Heart right ventricle (tissue), 16 donors: Measurements from ENCODE around the gene ABCB11. TPM values are rescaled to one million over a fixed set of nuclear protein-coding genes. Genes with fewer than 3 reads are reported as not detected.

Source experiments
- ATAC-seq, 8 donors: fragments of 200-7000 bp; cut with Tn5 transposase; one replicate each; pipeline ENCODE4 v1.9.1; 2020; ENCODE audit warnings: mild to moderate bottlenecking in 8 of 8, moderate library complexity in 8 of 8, moderate number of reproducible peaks in 1 of 8
- DNase-seq, 2 donors: peaks; one replicate each; pipeline ENCODE4 v3.0.0-alpha.2; 2020
- H3K27ac ChIP-seq, 10 donors: fragments of 200-600 bp; sonication (generic) in 2 of 10; one replicate each; pipeline versions ENCODE4 v1.5.0 to v1.8.0; 2020 to 2022; ENCODE audit warnings: mild to moderate bottlenecking in 3 of 10
- H3K27me3 ChIP-seq, 7 donors: fragments of 200-600 bp; one replicate each; pipeline ENCODE4 v1.8.0; 2021 to 2022; ENCODE audit warnings: mild to moderate bottlenecking in 2 of 7
- H3K36me3 ChIP-seq, 9 donors: fragments of 200-600 bp; sonication (generic) in 1 of 9; one replicate each; pipeline versions ENCODE4 v1.5.0 to v1.8.0; 2020 to 2022; ENCODE audit warnings: mild to moderate bottlenecking in 2 of 9
- H3K4me1 ChIP-seq, 9 donors: fragments of 200-600 bp; sonication (generic) in 1 of 9; one replicate each; pipeline versions ENCODE4 v1.5.0 to v1.8.0; 2020 to 2022; ENCODE audit warnings: mild to moderate bottlenecking in 4 of 9
- H3K4me3 ChIP-seq, 10 donors: fragments of 200-600 bp; sonication (generic) in 2 of 10; one replicate each; pipeline versions ENCODE4 v1.5.0 to v1.8.0; 2020 to 2022; ENCODE audit warnings: mild to moderate bottlenecking in 7 of 10, moderate library complexity in 2 of 10
- H3K9me3 ChIP-seq, 11 donors: fragments of 200-600 bp in 10 of 11; sonication (generic) in 2 of 11; one replicate each; pipeline versions ENCODE4 v1.5.0 to v1.8.0; 2013 to 2022; ENCODE audit warnings: mild to moderate bottlenecking in 2 of 11, control low read depth in 1 of 11, moderate library complexity in 1 of 11
- WGBS, 2 donors: extraction: QIAGEN DNeasy Blood & Tissue Kit; methylation state at CpG; one replicate each; pipeline ENCODE4 v1.1.7; 2013; ENCODE audit warnings: inconsistent platforms in 1 of 2; 5-methylcytosine and 5-hydroxymethylcytosine counted together
- intact Hi-C, 10 donors: fragments of 100-400 bp; cut with DNase I; formaldehyde crosslinking; loops; one replicate each; pipeline versions ENCODE4 v1.11.1 to v1.14.2; 2022
- polyA plus RNA-seq, 2 donors: library from polyadenylated mRNA; stranded (reverse); fragments of 200-250 nt; gene quantifications; one replicate each; pipeline ENCODE4 v1.2.3, GENCODE V29; 2013
- total RNA-seq, 10 donors: library from RNA; stranded (reverse); fragmentation: NEBNext Ultra II Directional in 3 of 10; extraction: Animal tissue kit (Norgen Biotek cat#: 25700) in 3 of 10; gene quantifications; one replicate each; pipeline versions ENCODE4 v1.2.1 to v1.2.4, GENCODE V29; 2021 to 2023
- TF ChIP-seq, protein P1 (sequence below), 9 donors: fragments of 200-600 bp; sonication (generic) in 2 of 9; IDR thresholded peaks; one replicate each; pipeline versions ENCODE4 v1.5.0 to v1.8.0; 2021 to 2022; ENCODE audit warnings: antibody characterized with exemption in 9 of 9, mild to moderate bottlenecking in 5 of 9, moderate library complexity in 1 of 9
- donor health status: Arrhythmogenic right ventricular cardiomyopathy.
- donor health status: ischemic (EF 13 %, LVEDD 7.1; RV severe dilation, severe dysfunction).
- donor health status: healthy with polysubstance abuse.
- donor health status: DM: no; HTN: yes; CAD: no.
- donor health status: DM: no; HTN: no; CAD: no.
- donor health status: ischemic (EF 25% LVEDD 6.9; RV normal size, moderate dysfunction).
- donor health status: ischemic (EF 25% LVEDD 5.7; RV mildly dilated, moderate dysfunction).
- donor health status: healthy.
- donor health status: DM: yes; HTN: yes; CAD: no.
- donor health status: Ischemic cardiomyopathy.
- donor health status: ischemic (EF 35%, LVEDD 5.7; RV mildly dilated, moderate dysfunction).
- donor health status: nonischemic (EF 11% LVEDD 7.7; RV severe dilation, severe dysfunction).
- donor health status: DM: yes; HTN: yes; CAD: no.
- donor health status: PGD.
- donor health status: ischemic (EF 29% LVEDD 5.4; RV normal size, mild dysfunction).
- donor health status: nonischemic (EF 23%, LVEDD 6.1; RV moderate dilation, normal function).

ABCB11 gene
- total and polyA plus RNA-seq, 12 donors, result 0.01 to 0.23 (median 0.06) TPM; not detected in 7

DNA sequence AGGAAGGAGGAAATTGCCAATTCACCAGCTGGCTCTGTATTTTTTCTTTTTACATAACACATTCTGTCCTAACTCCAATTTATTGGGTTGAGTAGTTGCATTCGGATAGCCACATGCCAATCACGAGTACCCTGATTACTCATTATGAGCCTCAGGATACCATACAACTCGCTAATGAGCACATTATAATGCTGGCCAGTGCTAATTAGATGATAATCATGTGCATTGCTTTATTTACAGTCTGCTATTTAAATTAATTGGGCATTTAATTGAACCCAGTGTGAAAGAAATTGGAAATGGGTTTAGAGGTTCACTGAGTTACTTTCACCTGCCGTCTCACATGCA lies 114.8 kb downstream of the ABCB11 start:
- Histone ChIP-seq H3K4me1 (peaks cover 0 to 6% (median 0%) of the 10 kb centered on the region in 9 donors), H3K4me3 (no peak overlapping the region), H3K36me3 (no peaks in the 10 kb centered on the region), H3K27ac (no peak overlapping the region), H3K27me3 (peaks cover 0 to 18% (median 6%) of the 10 kb centered on the region in 7 donors), H3K9me3 (peaks cover 0 to 8% (median 0%) of the 10 kb centered on the region in 11 donors)
- TF ChIP-seq, protein P1, sequence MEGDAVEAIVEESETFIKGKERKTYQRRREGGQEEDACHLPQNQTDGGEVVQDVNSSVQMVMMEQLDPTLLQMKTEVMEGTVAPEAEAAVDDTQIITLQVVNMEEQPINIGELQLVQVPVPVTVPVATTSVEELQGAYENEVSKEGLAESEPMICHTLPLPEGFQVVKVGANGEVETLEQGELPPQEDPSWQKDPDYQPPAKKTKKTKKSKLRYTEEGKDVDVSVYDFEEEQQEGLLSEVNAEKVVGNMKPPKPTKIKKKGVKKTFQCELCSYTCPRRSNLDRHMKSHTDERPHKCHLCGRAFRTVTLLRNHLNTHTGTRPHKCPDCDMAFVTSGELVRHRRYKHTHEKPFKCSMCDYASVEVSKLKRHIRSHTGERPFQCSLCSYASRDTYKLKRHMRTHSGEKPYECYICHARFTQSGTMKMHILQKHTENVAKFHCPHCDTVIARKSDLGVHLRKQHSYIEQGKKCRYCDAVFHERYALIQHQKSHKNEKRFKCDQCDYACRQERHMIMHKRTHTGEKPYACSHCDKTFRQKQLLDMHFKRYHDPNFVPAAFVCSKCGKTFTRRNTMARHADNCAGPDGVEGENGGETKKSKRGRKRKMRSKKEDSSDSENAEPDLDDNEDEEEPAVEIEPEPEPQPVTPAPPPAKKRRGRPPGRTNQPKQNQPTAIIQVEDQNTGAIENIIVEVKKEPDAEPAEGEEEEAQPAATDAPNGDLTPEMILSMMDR (IDR thresholded peaks at IDR 0.05), result no peak
- DNase-seq, result no peak
- intact Hi-C loops, result loop anchor here in 3 of 10 donors (5.0 kb wide), 2 partner anchors 139 to 144 kb away; no protein-coding TSS in a partner anchor
- 89 to 93% methylated on average over 4 of the region's 4 CpGs for WGBS, 2 donors
- no peak for ATAC-seq

DNA sequence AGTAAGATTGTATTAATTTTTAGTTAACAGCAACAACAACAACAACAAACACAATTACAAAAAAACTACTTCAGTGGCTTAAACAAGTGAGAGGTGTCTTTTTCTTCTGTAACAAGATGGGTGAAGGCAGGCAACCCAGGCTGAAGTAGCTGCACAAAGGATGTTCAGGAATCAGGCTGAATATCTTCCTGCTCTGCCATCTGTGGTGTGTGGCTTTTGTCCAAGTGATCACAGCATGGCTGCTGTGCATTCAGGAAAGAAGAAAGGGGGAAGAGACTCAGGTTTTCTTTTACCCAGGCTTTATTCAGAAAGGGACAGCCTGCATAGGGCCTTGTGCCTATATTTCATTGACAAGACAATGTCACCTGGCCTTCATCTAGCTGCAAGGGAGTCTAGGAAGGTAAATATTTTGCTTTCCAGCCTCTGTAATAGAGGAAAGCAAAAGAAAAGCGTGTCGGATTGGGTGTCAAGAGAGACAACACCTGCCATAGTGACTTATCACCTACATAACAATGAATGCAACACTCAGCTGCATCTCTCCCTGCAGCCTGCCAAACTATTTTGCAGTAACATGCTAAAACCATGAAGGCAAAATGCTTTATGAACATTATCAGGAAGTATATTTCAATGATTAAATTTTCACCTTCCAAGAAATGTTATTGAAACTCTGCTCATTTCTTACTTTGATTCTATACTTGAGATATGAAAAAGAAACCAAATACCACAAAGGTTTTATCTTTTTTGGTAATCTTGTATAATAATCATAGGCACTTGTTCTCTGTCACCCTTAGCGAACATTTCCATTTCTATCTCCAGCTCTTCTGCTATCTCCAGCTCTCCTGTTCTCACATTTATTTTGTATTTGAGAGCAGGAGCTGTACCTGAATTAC lies 115.4 kb downstream of the ABCB11 start:
- TF ChIP-seq, protein P1 (IDR thresholded peaks at IDR 0.05), result no peak
- H3K4me1 ChIP-seq, result peaks cover 0 to 6% (median 0%) of the 10 kb centered on the region in 9 donors
- H3K4me3 ChIP-seq, result no peak overlapping the region
- DNase-seq, result no peak
- no peak for ATAC-seq
- H3K27ac ChIP-seq, result no peak overlapping the region
- H3K9me3 ChIP-seq, result peaks cover 0 to 8% (median 0%) of the 10 kb centered on the region in 11 donors
- intact Hi-C loops, result loop anchor here in 3 of 10 donors (5.0 kb wide), 2 partner anchors 138 to 143 kb away; no protein-coding TSS in a partner anchor
- H3K36me3 ChIP-seq, result no peaks in the 10 kb centered on the region
- H3K27me3 ChIP-seq, result peaks cover 0 to 18% (median 3%) of the 10 kb centered on the region in 7 donors
- 95 to 98% methylated on average over 3 of the region's 3 CpGs for WGBS, 2 donors

DNA sequence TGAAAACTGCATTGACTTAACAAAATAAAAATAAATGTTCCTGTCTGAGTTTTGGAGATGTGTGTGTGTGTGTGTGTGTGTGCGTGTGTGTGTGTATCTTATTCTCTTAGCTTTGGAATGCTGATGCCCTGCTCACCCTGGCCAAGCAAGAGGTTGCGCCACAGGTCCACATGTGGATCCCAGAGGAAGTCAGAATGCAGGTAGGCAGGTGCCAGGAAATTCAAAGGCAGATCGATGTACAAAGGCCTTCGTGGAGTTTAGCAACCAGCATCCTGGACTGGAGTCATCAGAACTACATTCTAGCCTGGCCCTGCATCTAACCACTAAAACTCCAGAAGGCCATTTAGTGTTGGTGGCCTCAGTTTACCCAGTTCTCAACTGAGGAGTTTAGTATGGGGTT lies 117.6 kb downstream of the ABCB11 start:
- ATAC-seq (no peak), DNase-seq (no peak)
- intact Hi-C loops, result no loop called here
- H3K36me3 ChIP-seq, result no peaks in the 10 kb centered on the region
- peaks cover 0 to 8% (median 0%) of the 10 kb centered on the region in 11 donors for H3K9me3 ChIP-seq
- TF ChIP-seq, protein P1 (IDR thresholded peaks at IDR 0.05), result no peak
- no peak overlapping the region for H3K4me3 ChIP-seq
- H3K4me1 ChIP-seq, result peaks cover 0 to 6% (median 0%) of the 10 kb centered on the region in 9 donors
- H3K27me3 ChIP-seq, result peaks cover 0 to 14% (median 3%) of the 10 kb centered on the region in 7 donors
- 81 to 89% methylated on average over 4 of the region's 4 CpGs for WGBS, 2 donors
- H3K27ac ChIP-seq, result no peak overlapping the region

DNA sequence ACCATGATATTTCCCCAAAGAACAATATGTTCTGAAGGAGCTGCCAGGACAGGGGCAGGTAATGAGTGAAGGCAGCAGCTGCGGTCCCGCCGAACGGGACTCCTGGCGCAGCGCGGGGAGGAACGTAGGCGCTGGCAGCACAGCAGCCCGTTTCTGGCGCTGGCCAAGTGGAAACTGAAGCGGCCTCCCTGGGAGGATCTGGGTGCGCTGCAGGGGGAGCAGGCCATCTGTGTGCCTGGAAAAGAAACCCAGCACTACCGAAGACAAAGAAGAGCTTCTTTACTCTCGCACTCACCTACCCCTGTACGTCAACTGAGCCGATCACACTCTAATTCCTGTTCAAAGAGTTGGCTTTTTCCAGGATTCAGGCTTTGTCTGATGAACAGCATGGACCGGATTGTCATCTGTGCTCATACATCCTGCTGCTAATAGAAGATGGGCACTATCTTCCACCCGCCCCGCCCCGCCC lies 118.2 kb downstream of the ABCB11 start:
- peaks cover 0 to 6% (median 0%) of the 10 kb centered on the region in 9 donors for H3K4me1 ChIP-seq
- no peak overlapping the region for H3K27ac ChIP-seq
- peaks cover 0 to 8% (median 0%) of the 10 kb centered on the region in 11 donors for H3K9me3 ChIP-seq
- 19 to 27% methylated on average over 21 of the region's 21 CpGs for WGBS, 2 donors
- ATAC-seq (peak; percentile 29 to 87 (median 63)), DNase-seq (peak in 1 of 2 donors; percentile 42)
- intact Hi-C loops, result no loop called here
- H3K27me3 ChIP-seq, result peaks cover 0 to 14% (median 3%) of the 10 kb centered on the region in 7 donors
- peak overlapping the region in 7 of 10 donors; percentile 4 to 35 (median 22) for H3K4me3 ChIP-seq
- no peaks in the 10 kb centered on the region for H3K36me3 ChIP-seq
- TF ChIP-seq, protein P1 (IDR thresholded peaks at IDR 0.05), result no peak
